Hepatocyte (in vitro differentiated cells): ENCODE measurements around the gene RTN4R. TPM values are rescaled to one million over a fixed set of nuclear protein-coding genes. Genes with fewer than 3 reads are reported as not detected.

ENCODE experiments used
- DNase-seq: peaks from one replicate; pipeline ENCODE4 v3.0.0-alpha.2; 2016; ENCODE audit warnings: low spot score
- H2AFZ ChIP-seq: fragments of 200-600 bp; sonication (generic); 2 replicates; pipeline ENCODE4 v1.6.0; 2016; ENCODE audit warnings: antibody characterized with exemption, mild to moderate bottlenecking
- H3K27ac ChIP-seq: fragments of 200-600 bp; sonication (generic); 2 replicates; pipeline ENCODE4 v1.5.1; 2016; ENCODE audit warnings: mild to moderate bottlenecking
- H3K27me3 ChIP-seq: fragments of 200-600 bp; sonication (generic); 2 replicates; pipeline ENCODE4 v1.6.1; 2016
- H3K36me3 ChIP-seq: fragments of 200-600 bp; sonication (generic); replicated peaks from 2 replicates; pipeline ENCODE4 v1.5.1; 2016; ENCODE audit warnings: low read depth; ENCODE audit not compliant: insufficient read depth
- H3K4me1 ChIP-seq: fragments of 200-600 bp; sonication (generic); 2 replicates; pipeline ENCODE4 v1.5.1; 2016; ENCODE audit warnings: mild to moderate bottlenecking, moderate library complexity; ENCODE audit not compliant: insufficient read depth
- H3K4me2 ChIP-seq: fragments of 200-600 bp; sonication (generic); 2 replicates; pipeline ENCODE4 v1.6.0; 2016
- H3K4me3 ChIP-seq: fragments of 200-600 bp; sonication (generic); 2 replicates; pipeline ENCODE4 v1.5.1; 2016; ENCODE audit warnings: mild to moderate bottlenecking
- H3K79me2 ChIP-seq: fragments of 200-600 bp; sonication (generic); 2 replicates; pipeline ENCODE4 v1.6.0; 2017; ENCODE audit warnings: mild to moderate bottlenecking
- H3K9me2 ChIP-seq: fragments of 200-600 bp; sonication (generic); replicated peaks from 2 replicates; pipeline ENCODE4 v1.6.0; 2017; ENCODE audit warnings: mild to moderate bottlenecking; ENCODE audit not compliant: insufficient read depth
- H3K9me3 ChIP-seq: fragments of 200-600 bp; sonication (generic); 2 replicates; pipeline ENCODE4 v1.5.1; 2016; ENCODE audit warnings: low read depth, mild to moderate bottlenecking
- H4K20me1 ChIP-seq: fragments of 200-600 bp; sonication (generic); 2 replicates; pipeline ENCODE4 v1.6.0; 2016; ENCODE audit warnings: mild to moderate bottlenecking; ENCODE audit not compliant: insufficient read depth, poor library complexity, severe bottlenecking
- CTCF ChIP-seq: fragments of 200-600 bp; sonication (generic); IDR thresholded peaks from 2 replicates; pipeline ENCODE4 v1.5.1; 2016; ENCODE audit warnings: antibody characterized with exemption, mild to moderate bottlenecking; ENCODE audit not compliant: poor library complexity
- EZH2 ChIP-seq: fragments of 200-600 bp; sonication (generic); IDR thresholded peaks from 2 replicates; pipeline ENCODE4 v1.6.1; 2016; ENCODE audit warnings: antibody characterized with exemption, mild to moderate bottlenecking, borderline replicate concordance
- EZH2phosphoT487 ChIP-seq: fragments of 200-600 bp; sonication (generic); IDR thresholded peaks from one replicate; pipeline ENCODE4 v1.6.1; 2018; ENCODE audit warnings: antibody characterized with exemption, mild to moderate bottlenecking, low read depth, moderate library complexity; ENCODE audit not compliant: unreplicated experiment, severe bottlenecking
- WGBS: methylation state at CpG from one replicate; pipeline ENCODE4 v1.1.6; 2016; ENCODE audit warnings: low lambda C conversion rate; ENCODE audit errors: missing lambda C conversion rate; 5-methylcytosine and 5-hydroxymethylcytosine counted together
- polyA plus RNA-seq: library from polyadenylated mRNA; unstranded; fragments of >200 nt; fragmentation: Nextera tagmentation; extraction: Ambion mirVana; gene quantifications from 2 replicates; pipeline ENCODE4 v1.2.1, GENCODE V29; 2016
- total RNA-seq: library from RNA; depleted of rRNA; stranded (reverse); fragments of >200 nt; gene quantifications from 2 replicates; pipeline ENCODE4 v1.2.3, GENCODE V29; 2014

The RTN4R gene
- total and polyA plus RNA-seq, 2 experiments from 2014 or later = 7.9 to 16.9 TPM

GRCh38 chr22:20207277-20208025 lies 60.7 kb downstream of the RTN4R start:
- 77% methylated on average over 11 of the region's 11 CpGs for WGBS
- Histone ChIP-seq H4K20me1 (no peaks in the 10 kb centered on the region), H3K27me3 (no peaks in the 10 kb centered on the region), H3K9me3 (no peaks in the 10 kb centered on the region), H3K4me2 (peak overlapping the region; percentile 83), H3K79me2 (no peaks in the 10 kb centered on the region), H3K9me2 (no peaks in the 10 kb centered on the region), H3K4me1 (peaks cover 53% of the 10 kb centered on the region), H2AFZ (no peak overlapping the region), H3K36me3 (no peaks in the 10 kb centered on the region), H3K27ac (peak overlapping the region; percentile 83), H3K4me3 (no peak overlapping the region)
- no peak for TF ChIP-seq CTCF
- no peak for TF ChIP-seq EZH2phosphoT487
- DNase-seq = no peak

- Histone ChIP-seq H3K36me3 (no peaks in the 10 kb centered on the region), H3K27me3 (no peaks in the 10 kb centered on the region), H3K4me2 (peak overlapping the region; percentile 83), H2AFZ (peak overlapping the region; percentile 20), H3K4me1 (peaks cover 53% of the 10 kb centered on the region), H3K79me2 (no peaks in the 10 kb centered on the region), H3K9me3 (no peaks in the 10 kb centered on the region), H3K4me3 (peak overlapping the region; percentile 7), H3K27ac (peak overlapping the region; percentile 83), H3K9me2 (no peaks in the 10 kb centered on the region), H4K20me1 (no peaks in the 10 kb centered on the region)
- TF ChIP-seq EZH2phosphoT487 = no peak
- no peak for TF ChIP-seq EZH2
- no peak for TF ChIP-seq CTCF
- WGBS = 59% methylated on average over 9 of the region's 9 CpGs
- peak; percentile 45 for DNase-seq
Measured at GRCh38 chr22:20206709-20207215, 61.4 kb downstream of the RTN4R start.

- H3K9me2 ChIP-seq = no peaks in the 10 kb centered on the region
- peak overlapping the region; percentile 20 for H2AFZ ChIP-seq
- peak; percentile 77 for DNase-seq
- WGBS = 23% methylated on average over 12 of the region's 12 CpGs
- no peaks in the 10 kb centered on the region for H3K36me3 ChIP-seq
- no peaks in the 10 kb centered on the region for H3K9me3 ChIP-seq
- H3K79me2 ChIP-seq = no peaks in the 10 kb centered on the region
- peaks cover 53% of the 10 kb centered on the region for H3K4me1 ChIP-seq
- peak overlapping the region; percentile 83 for H3K27ac ChIP-seq
- peak overlapping the region; percentile 7 for H3K4me3 ChIP-seq
- TF ChIP-seq CTCF (no peak), EZH2phosphoT487 (no peak), EZH2 (no peak)
- H4K20me1 ChIP-seq = no peaks in the 10 kb centered on the region
- peak overlapping the region; percentile 83 for H3K4me2 ChIP-seq
- H3K27me3 ChIP-seq = no peaks in the 10 kb centered on the region
Measured at GRCh38 chr22:20205964-20206708, 62.0 kb downstream of the RTN4R start.
